Endothelial cell of umbilical vein (primary cell): Measurements from ENCODE around the gene CCDC88B. TPM values are rescaled to one million over a fixed set of nuclear protein-coding genes. Genes with fewer than 3 reads are reported as not detected.

ENCODE experiments used
- BruUV-seq: library from RNA; stranded (reverse); fragments of 400-500 nt; replicated peaks from 2 replicates; lab custom pipeline; 2021; lab: Mats Ljungman, UMichigan
- CTCF ChIA-PET: fragments of 300-600, 350-600 bp; sonication (Branson Sonifier 250); formaldehyde crosslinking; loops from one replicate; lab custom pipeline; 2021; ENCODE audit warnings: antibody characterized with exemption, inconsistent platforms; lab: Charles Lee
- POLR2A ChIA-PET: fragments of 300-600, 350-600 bp; sonication (Branson Sonifier 250); formaldehyde crosslinking; loops from one replicate; lab custom pipeline; 2021; ENCODE audit warnings: antibody characterized with exemption, inconsistent platforms; lab: Charles Lee
- DNase-seq: peaks from one replicate; pipeline ENCODE4 v3.0.0-alpha.2; 2011; ENCODE audit warnings: low read depth, low spot score
- FAIRE-seq: peaks from 2 replicates; lab custom pipeline; 2011; peaks lifted over from hg19 to GRCh38; lab: Jason Lieb, UNC
- H2AFZ ChIP-seq: 2 replicates; pipeline ENCODE4 v1.6.0; 2012; ENCODE audit warnings: low read depth, low read length, control low read depth, inconsistent platforms
- H3K27ac ChIP-seq: 2 replicates; pipeline ENCODE4 v1.5.1; 2011; ENCODE audit warnings: low read depth, mild to moderate bottlenecking, control low read depth, low read length, moderate library complexity; ENCODE audit not compliant: insufficient read depth
- H3K27me3 ChIP-seq, 2 experiments: 2 replicates each; pipeline versions ENCODE4 v1.6.0 to v1.6.1; 2011; ENCODE audit warnings: low read length in 2 of 2, mixed read lengths in 1 of 2; ENCODE audit not compliant: control insufficient read depth in 2 of 2, insufficient read depth in 2 of 2
- H3K36me3 ChIP-seq, 2 experiments: 2 replicates in 1 of 2; 3 replicates in 1 of 2; pipeline ENCODE4 v1.5.1; 2011; ENCODE audit warnings: low read length in 2 of 2, mild to moderate bottlenecking in 1 of 2, moderate library complexity in 1 of 2; ENCODE audit not compliant: control insufficient read depth in 2 of 2, insufficient read depth in 2 of 2; ENCODE audit errors: extremely low read depth in 1 of 2
- H3K4me1 ChIP-seq: 3 replicates; pipeline ENCODE4 v1.5.1; 2011; ENCODE audit warnings: mild to moderate bottlenecking, low read length; ENCODE audit not compliant: control insufficient read depth, insufficient read depth; ENCODE audit errors: extremely low read depth
- H3K4me2 ChIP-seq: 2 replicates; pipeline ENCODE4 v1.6.1; 2011; ENCODE audit warnings: low read length, control low read depth, mixed read lengths; ENCODE audit not compliant: insufficient read depth
- H3K4me3 ChIP-seq, 3 experiments: fragments of 200-600 bp in 1 of 3; sonication (generic), shearing (Covaris generic) in 1 of 3; replicated peaks in 1 of 3; 2 replicates each; pipeline ENCODE4 v1.5.1; 2011 to 2016; ENCODE audit warnings: control low read depth in 3 of 3, low read length in 3 of 3, mild to moderate bottlenecking in 2 of 3, inconsistent platforms in 1 of 3, low read depth in 1 of 3, moderate library complexity in 1 of 3; ENCODE audit not compliant: insufficient read depth in 1 of 3
- H3K79me2 ChIP-seq: 2 replicates; pipeline ENCODE4 v1.6.0; 2012; ENCODE audit warnings: low read length, inconsistent platforms; ENCODE audit not compliant: control insufficient read depth, insufficient read depth
- H3K9ac ChIP-seq: replicated peaks from 2 replicates; pipeline ENCODE3; 2011; ENCODE audit warnings: low read length, control low read depth; ENCODE audit not compliant: insufficient read depth; ENCODE audit errors: extremely low read depth
- H3K9me1 ChIP-seq: replicated peaks from 3 replicates; pipeline ENCODE4 v1.6.0; 2011; ENCODE audit warnings: mild to moderate bottlenecking, low read length; ENCODE audit not compliant: control insufficient read depth, insufficient read depth; ENCODE audit errors: extremely low read depth
- H3K9me3 ChIP-seq: replicated peaks from 2 replicates; pipeline ENCODE4 v1.5.1; 2012; ENCODE audit warnings: low read length, inconsistent platforms; ENCODE audit not compliant: control insufficient read depth, insufficient read depth
- H4K20me1 ChIP-seq: replicated peaks from 2 replicates; pipeline ENCODE3; 2011; ENCODE audit warnings: mild to moderate bottlenecking, low read length; ENCODE audit not compliant: control insufficient read depth, insufficient read depth; ENCODE audit errors: extremely low read depth
- EZH2 ChIP-seq: IDR thresholded peaks from 2 replicates; pipeline ENCODE4 v1.6.1; 2012; ENCODE audit warnings: borderline replicate concordance, low read depth, mild to moderate bottlenecking, moderate library complexity, low read length, inconsistent platforms; ENCODE audit not compliant: severe bottlenecking
- FOS ChIP-seq: IDR thresholded peaks from 2 replicates; pipeline ENCODE4 v1.6.1; 2011; ENCODE audit warnings: mild to moderate bottlenecking, low read length, moderate library complexity, borderline replicate concordance; ENCODE audit not compliant: insufficient read depth
- JUN ChIP-seq: IDR thresholded peaks from 2 replicates; pipeline ENCODE4 v1.6.1; 2011; ENCODE audit warnings: borderline replicate concordance, low read depth; ENCODE audit not compliant: insufficient read length, insufficient read depth
- POLR2A ChIP-seq: IDR thresholded peaks from 2 replicates; pipeline ENCODE4 v1.6.1; 2012; ENCODE audit warnings: low read depth, mild to moderate bottlenecking, control low read depth, low read length
- POLR2AphosphoS5 ChIP-seq: IDR thresholded peaks from 2 replicates; pipeline ENCODE4 v1.6.1; 2012; ENCODE audit warnings: low read depth, mild to moderate bottlenecking, control low read depth, low read length, moderate library complexity; ENCODE audit not compliant: insufficient read depth
- dilution Hi-C: fragments of 300-500 bp; cut with MboI; formaldehyde crosslinking; loops from one replicate; pipeline ENCODE4 v1.15.0; 2019; ENCODE audit warnings: low sequenced_read_pairs; ENCODE audit not compliant: extremely low pct_ligation_motif_present
- intact Hi-C: fragments of 100-400 bp; cut with micrococcal nuclease; formaldehyde crosslinking; loops from one replicate; pipeline ENCODE4 v1.10.0; 2022
- polyA plus RNA-seq, 4 experiments: library from polyadenylated mRNA; depleted of rRNA in 3 of 4; stranded (reverse) in 3 of 4; unstranded in 1 of 4; fragments of >200 nt; gene quantifications; 2 replicates each; pipeline versions ENCODE4 v1.2.1 to v1.2.3, GENCODE V29; 2011 to 2012; ENCODE audit warnings: missing spikeins in 1 of 4
- total RNA-seq: library from RNA; stranded (reverse); gene quantifications from 2 replicates; pipeline ENCODE4 v1.2.3, GENCODE V29; 2021
- TF ChIP-seq, protein P1 (sequence below), 2 donors: IDR thresholded peaks; 1 replicate in 1 of 2; 2 replicates in 1 of 2; pipeline ENCODE4 v1.5.1; 2011; ENCODE audit warnings: low read length in 2 of 2, mild to moderate bottlenecking in 2 of 2, moderate library complexity in 2 of 2, control low read depth in 1 of 2, inconsistent platforms in 1 of 2, low read depth in 1 of 2; ENCODE audit not compliant: insufficient read depth in 1 of 2; ENCODE audit errors: extremely low read depth in 1 of 2
- TF ChIP-seq, protein P2 (sequence below): IDR thresholded peaks from 2 replicates; pipeline ENCODE4 v1.6.1; 2011; ENCODE audit not compliant: insufficient read depth, insufficient read length

The CCDC88B gene
- total and polyA plus RNA-seq, 2 donors (not counting 3 experiments of a cell fraction or from before 2014, with no cell fraction given): 1.8 to 2.7 TPM

DNA sequence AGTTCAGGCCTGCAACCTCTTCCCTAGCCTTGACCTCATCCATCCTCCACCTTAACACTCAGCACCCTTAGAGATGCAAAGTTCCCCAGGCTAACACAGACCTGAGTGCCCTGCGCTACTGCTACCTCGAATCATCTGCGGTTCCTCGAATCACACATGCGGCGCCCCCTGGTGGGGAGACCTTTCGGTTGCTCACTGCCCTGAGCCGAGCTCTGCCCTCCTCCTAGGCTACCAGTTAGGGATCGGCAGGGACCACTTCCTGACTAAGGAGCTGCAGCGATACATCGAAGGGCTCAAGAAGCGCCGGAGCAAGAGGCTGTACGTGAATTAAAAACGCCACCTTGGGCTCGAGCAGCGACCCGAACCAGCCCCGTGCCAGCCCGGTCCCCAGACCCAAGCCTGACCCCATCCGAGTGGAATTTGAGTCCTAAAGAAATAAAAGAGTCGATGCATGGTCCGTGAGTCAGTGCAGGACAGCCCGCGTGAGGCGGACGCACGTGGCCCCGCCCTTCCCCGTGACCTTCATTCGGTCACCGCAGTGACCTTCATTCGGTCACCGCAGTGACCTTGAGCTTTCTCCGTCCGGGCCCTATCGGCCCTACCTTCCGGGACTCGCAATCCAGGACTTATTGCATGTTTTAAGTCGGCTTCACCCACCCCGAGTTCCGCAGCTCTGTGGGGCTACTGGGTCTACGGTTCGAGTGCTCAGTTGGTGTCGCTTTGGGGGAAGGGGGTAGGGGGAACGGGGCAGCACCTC, 35.5 kb upstream of the CCDC88B start:
- H3K4me2 ChIP-seq: peak overlapping the region; percentile 50
- peak overlapping the region; percentile 14 to 57 (median 39) for H3K4me3 ChIP-seq
- H4K20me1 ChIP-seq: no peaks in the 10 kb centered on the region
- TF ChIP-seq POLR2A (peak; percentile 35), FOS (no peak), POLR2AphosphoS5 (peak; percentile 14), JUN (no peak), EZH2 (no peak)
- TF ChIP-seq, protein P1, sequence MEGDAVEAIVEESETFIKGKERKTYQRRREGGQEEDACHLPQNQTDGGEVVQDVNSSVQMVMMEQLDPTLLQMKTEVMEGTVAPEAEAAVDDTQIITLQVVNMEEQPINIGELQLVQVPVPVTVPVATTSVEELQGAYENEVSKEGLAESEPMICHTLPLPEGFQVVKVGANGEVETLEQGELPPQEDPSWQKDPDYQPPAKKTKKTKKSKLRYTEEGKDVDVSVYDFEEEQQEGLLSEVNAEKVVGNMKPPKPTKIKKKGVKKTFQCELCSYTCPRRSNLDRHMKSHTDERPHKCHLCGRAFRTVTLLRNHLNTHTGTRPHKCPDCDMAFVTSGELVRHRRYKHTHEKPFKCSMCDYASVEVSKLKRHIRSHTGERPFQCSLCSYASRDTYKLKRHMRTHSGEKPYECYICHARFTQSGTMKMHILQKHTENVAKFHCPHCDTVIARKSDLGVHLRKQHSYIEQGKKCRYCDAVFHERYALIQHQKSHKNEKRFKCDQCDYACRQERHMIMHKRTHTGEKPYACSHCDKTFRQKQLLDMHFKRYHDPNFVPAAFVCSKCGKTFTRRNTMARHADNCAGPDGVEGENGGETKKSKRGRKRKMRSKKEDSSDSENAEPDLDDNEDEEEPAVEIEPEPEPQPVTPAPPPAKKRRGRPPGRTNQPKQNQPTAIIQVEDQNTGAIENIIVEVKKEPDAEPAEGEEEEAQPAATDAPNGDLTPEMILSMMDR (IDR thresholded peaks at IDR 0.05; ENCODE audit: extremely low read depth in 1 of 2, insufficient read depth in 1 of 2, low read depth in 1 of 2, low read length in 2 of 2): peak; percentile 91 to 92
- TF ChIP-seq, protein P2, sequence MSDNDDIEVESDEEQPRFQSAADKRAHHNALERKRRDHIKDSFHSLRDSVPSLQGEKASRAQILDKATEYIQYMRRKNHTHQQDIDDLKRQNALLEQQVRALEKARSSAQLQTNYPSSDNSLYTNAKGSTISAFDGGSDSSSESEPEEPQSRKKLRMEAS: peak; percentile 67
- FAIRE-seq (peak; percentile 94), DNase-seq (peak; percentile 85)
- peaks cover 4 to 11% of the 10 kb centered on the region in 2 experiments for H3K27me3 ChIP-seq
- peaks cover 21% of the 10 kb centered on the region for H3K4me1 ChIP-seq
- ChIA-PET CTCF (interaction anchor here (0.6 to 6.7 kb wide), 40 partner anchors 9 to 304 kb away, joined by 3 to 413 read pairs (median 4); partner anchors contain the start of genes BAD, FERMT3, FKBP2 and KCNK4), POLR2A (interaction anchor here (0.9 to 1.1 kb wide), 3 partner anchors 13 to 78 kb away, joined by 3 to 5 read pairs (median 4); partner anchors contain the start of genes NUDT22, PRDX5, TRMT112 and TRPT1)
- H3K9ac ChIP-seq: peak overlapping the region; percentile 20
- H3K9me3 ChIP-seq: no peaks in the 10 kb centered on the region
- no peaks in the 10 kb centered on the region for H3K9me1 ChIP-seq
- no peaks in the 10 kb centered on the region for H3K36me3 ChIP-seq
- dilution Hi-C loops: no loop called here
- peak overlapping the region; percentile 49 for H2AFZ ChIP-seq
- H3K79me2 ChIP-seq: peaks cover 10% of the 10 kb centered on the region
- BruUV-seq: no TSS peak
- H3K27ac ChIP-seq: peak overlapping the region; percentile 49
- intact Hi-C loops: loop anchor here (1.0 to 5.0 kb wide), 7 partner anchors 13 to 467 kb away; partner anchors contain the start of genes BAD, FKBP2, GPR137 and MARK2
